ENCODE results near the gene FXYD1.

- TF ChIP-seq EP300 (IDR thresholded peaks at IDR 0.05; ENCODE audit: borderline replicate concordance) (no peak), MAX (IDR thresholded peaks at IDR 0.05) (no peak), FOXM1 (IDR thresholded peaks at IDR 0.05; ENCODE audit: borderline replicate concordance, low read depth) (no peak)
Observed at GRCh38 chr19:35119091-35119490, 19.5 kb upstream of the FXYD1 start.
